ENCODE data around the gene NXPH4.

NXPH4 gene

DNA sequence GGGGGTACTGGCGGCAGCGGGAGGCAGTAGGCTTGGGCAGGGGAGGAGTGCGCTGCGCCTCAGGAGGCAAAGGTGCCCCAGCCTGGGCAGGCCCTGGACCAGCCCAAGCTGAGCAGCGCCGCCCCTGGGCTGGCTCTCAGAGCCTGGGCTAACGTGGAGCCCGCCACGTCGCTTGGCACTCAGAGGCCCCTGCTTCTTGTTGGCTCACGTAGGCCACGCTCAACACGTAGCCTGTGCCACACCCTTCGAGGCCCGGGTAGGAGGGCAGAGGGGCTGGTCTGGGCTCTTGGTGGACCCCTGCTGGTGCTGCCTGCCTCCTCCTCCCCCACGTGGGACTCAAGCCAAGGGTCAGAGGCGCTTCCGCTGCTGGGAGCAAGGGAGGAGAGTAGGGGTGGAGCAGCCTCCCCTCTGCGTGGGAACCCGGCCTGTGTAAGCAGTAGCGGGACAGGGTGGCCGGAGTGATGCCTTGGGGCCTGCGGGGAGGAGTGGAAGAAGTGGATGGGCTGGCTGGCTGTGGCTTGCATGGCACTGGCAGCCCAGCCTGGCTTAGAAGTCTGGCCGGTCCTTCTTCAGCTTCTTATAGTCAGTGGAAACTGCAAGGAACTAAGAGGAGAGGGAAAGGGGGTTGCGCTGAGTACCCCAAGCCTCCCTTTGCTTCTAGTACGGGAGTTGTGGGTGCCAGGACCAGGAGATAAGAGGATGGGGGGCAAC is 18.6 kb downstream of the NXPH4 start:
- peak overlapping the region in 1 of 2 donors; percentile 72 for H3K4me3 ChIP-seq (replicated peaks in 1 of 2; ENCODE audit: low read depth in 2 of 2, low read length in 2 of 2)
- peak; percentile 90 to 95 for DNase-seq (ENCODE audit: low read depth in 2 of 2)
- TF ChIP-seq, protein P1, sequence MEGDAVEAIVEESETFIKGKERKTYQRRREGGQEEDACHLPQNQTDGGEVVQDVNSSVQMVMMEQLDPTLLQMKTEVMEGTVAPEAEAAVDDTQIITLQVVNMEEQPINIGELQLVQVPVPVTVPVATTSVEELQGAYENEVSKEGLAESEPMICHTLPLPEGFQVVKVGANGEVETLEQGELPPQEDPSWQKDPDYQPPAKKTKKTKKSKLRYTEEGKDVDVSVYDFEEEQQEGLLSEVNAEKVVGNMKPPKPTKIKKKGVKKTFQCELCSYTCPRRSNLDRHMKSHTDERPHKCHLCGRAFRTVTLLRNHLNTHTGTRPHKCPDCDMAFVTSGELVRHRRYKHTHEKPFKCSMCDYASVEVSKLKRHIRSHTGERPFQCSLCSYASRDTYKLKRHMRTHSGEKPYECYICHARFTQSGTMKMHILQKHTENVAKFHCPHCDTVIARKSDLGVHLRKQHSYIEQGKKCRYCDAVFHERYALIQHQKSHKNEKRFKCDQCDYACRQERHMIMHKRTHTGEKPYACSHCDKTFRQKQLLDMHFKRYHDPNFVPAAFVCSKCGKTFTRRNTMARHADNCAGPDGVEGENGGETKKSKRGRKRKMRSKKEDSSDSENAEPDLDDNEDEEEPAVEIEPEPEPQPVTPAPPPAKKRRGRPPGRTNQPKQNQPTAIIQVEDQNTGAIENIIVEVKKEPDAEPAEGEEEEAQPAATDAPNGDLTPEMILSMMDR (IDR thresholded peaks at IDR 0.05; ENCODE audit: low read depth, low read length), result peak; percentile 25

GRCh38 chr12:57235728-57236131 is 19.1 kb downstream of the NXPH4 start:
- TF ChIP-seq, protein P1 (IDR thresholded peaks at IDR 0.05; ENCODE audit: low read depth, low read length), result no peak
- H3K4me3 ChIP-seq (replicated peaks in 1 of 2; ENCODE audit: low read depth in 2 of 2, low read length in 2 of 2), result peak overlapping the region in 1 of 2 donors; percentile 72
- no peak for DNase-seq (ENCODE audit: low read depth in 2 of 2)

GRCh38 chr12:57236201-57236924 is 19.8 kb downstream of the NXPH4 start:
- TF ChIP-seq, protein P1 (IDR thresholded peaks at IDR 0.05; ENCODE audit: low read depth, low read length), result no peak
- peak overlapping the region; percentile 3 to 72 for H3K4me3 ChIP-seq (replicated peaks in 1 of 2; ENCODE audit: low read depth in 2 of 2, low read length in 2 of 2)
- no peak for DNase-seq (ENCODE audit: low read depth in 2 of 2)

- TF ChIP-seq, protein P1 (IDR thresholded peaks at IDR 0.05; ENCODE audit: low read depth, low read length), result no peak
- peak in 1 of 2 donors; percentile 62 for DNase-seq (ENCODE audit: low read depth in 2 of 2)
- peak overlapping the region; percentile 3 to 72 for H3K4me3 ChIP-seq (replicated peaks in 1 of 2; ENCODE audit: low read depth in 2 of 2, low read length in 2 of 2)
These were observed 20.5 kb downstream of the NXPH4 start for GRCh38 chr12:57236925-57237595.

DNA sequence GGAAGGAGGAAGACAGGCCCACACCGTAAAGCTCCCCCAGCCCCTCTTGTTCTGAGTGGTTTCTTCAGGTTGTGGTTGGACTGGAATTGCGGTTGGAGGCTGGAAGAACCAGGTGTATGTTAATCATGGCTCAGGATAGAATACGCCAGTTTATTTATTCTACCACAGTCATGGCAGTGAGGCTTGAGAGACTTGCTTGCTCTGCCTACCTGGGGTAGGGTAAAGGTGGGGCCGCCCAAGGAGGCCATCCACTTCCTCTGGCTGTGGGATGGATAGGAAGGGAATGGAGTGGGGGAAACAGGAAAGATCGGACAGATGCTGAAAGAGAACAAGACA is 21.0 kb downstream of the NXPH4 start:
- peak overlapping the region in 1 of 2 donors; percentile 72 for H3K4me3 ChIP-seq (replicated peaks in 1 of 2; ENCODE audit: low read depth in 2 of 2, low read length in 2 of 2)
- DNase-seq (ENCODE audit: low read depth in 2 of 2), result no peak
- TF ChIP-seq, protein P1 (IDR thresholded peaks at IDR 0.05; ENCODE audit: low read depth, low read length), result no peak

DNA sequence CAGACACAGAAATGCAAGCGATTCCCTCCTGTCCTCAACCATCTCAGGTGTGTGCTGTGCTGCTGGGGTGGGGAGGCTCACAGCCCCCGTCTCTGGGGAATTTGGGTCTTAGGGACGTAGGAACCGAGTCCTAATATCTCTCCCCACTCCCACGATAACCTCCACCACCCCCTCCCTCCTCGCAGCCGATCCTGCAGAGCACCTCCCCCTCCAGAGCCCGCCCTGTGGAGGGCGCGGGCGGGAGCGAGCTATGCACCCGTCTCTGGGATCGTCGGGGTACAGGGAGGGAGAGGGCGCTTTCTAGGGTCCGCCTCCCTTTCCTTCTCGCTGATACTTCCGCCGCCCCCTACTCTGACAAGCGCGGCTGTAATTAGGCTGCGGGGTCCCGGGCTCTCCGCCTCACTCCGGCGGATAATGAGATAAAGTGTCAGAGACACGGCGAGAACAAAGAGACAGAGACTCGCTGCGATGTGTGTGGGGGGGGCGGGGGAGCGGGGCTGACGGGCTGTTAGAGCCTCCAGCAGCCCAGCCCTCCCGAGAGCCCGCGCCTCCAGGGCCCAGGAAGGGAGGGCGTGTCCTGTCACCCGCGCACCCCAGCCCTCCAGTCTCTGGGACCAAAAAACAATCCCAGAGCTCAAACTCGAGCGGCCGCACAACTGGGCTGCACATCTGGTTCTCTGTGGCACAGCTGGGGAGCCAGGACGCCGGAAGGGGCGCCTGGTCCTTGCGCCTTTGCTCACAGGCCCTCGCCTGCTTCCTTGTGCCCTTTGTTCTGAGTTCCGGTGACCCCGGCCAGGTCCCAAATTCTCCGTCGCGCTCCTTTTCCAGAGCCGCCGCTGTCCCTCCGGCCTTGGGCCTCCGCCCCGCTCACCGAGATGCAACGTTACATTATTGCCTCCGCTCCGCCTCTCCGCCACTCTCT is 21.6 kb downstream of the NXPH4 start:
- DNase-seq (ENCODE audit: low read depth in 2 of 2), result no peak
- TF ChIP-seq, protein P1 (IDR thresholded peaks at IDR 0.05; ENCODE audit: low read depth, low read length), result no peak
- H3K4me3 ChIP-seq (replicated peaks in 1 of 2; ENCODE audit: low read depth in 2 of 2, low read length in 2 of 2), result peak overlapping the region in 1 of 2 donors; percentile 72
